HTERT RPE-1 (cell line): ENCODE measurements around the gene SYNJ2.

ENCODE experiments used
- in situ Hi-C: fragments of 300-500 bp; cut with MboI; formaldehyde crosslinking; loops from 4 replicates; pipeline ENCODE4 v1.14.3; 2020; ENCODE audit warnings: low sequenced_read_pairs

SYNJ2 gene

DNA sequence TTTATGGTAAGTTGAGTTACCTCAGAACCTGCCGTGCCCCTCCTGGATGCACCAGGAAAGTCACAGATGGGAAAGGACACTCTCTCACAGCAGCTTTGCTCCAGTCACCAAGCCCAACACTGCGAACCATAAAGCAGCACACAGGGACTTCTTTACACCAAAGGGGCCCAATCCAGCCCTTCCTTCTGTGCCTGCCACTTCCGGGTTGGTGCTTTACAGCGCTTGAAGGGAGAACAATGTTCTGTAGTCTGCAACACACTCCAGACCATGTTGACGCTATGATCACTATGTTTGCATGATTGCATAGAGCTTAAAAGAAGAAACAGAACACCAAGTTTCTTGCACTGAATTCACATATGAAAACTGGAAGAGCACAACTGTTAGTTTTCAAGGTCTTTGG is 129.3 kb downstream of the SYNJ2 start:
- in situ Hi-C loops: no loop called here

- in situ Hi-C loops: no loop called here
These were observed 130.3 kb downstream of the SYNJ2 start for GRCh38 chr6:158111987-158112386.

DNA sequence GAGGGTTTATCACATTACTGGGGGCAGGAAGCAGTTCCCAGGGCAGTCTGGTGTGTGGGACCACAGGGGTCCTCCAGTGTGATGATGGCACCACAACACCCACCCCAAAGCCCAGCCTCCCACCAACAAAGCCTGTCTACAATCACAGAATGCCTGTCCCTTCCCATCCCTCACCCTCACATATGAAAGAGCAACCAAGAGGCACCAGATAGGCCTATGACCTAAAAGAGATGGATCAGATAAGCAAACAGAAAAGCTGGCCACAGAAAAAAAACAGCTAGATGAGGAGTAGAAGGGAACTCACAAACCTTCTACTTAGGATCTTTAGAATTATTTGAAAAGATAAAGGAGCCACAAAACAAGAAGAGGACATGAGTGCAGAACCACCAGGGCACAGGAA is 132.1 kb downstream of the SYNJ2 start:
- in situ Hi-C loops: no loop called here

- in situ Hi-C loops: no loop called here
These were observed 133.4 kb downstream of the SYNJ2 start for GRCh38 chr6:158115102-158115501.

DNA sequence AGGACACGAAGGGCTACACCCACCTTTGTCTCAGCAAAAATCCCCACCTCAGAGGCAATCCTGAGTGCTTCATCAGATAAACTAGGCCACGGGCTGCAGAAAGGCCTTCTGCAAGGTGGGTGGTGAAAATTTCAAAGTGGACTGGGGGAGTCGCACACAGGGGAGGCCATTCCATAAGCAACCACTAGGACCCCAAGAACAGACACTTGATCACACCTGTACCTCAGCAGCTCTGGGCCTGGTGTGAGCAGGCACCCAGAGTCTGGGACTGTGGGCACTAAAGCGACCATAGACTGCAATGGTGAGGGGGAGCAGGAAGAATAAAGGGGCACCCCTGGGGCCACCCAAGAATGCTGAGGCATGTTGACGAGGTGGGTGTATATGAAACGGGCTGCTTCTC is 133.8 kb downstream of the SYNJ2 start:
- in situ Hi-C loops: no loop called here

- in situ Hi-C loops: no loop called here
These were observed 137.2 kb downstream of the SYNJ2 start for GRCh38 chr6:158118886-158119285.

DNA sequence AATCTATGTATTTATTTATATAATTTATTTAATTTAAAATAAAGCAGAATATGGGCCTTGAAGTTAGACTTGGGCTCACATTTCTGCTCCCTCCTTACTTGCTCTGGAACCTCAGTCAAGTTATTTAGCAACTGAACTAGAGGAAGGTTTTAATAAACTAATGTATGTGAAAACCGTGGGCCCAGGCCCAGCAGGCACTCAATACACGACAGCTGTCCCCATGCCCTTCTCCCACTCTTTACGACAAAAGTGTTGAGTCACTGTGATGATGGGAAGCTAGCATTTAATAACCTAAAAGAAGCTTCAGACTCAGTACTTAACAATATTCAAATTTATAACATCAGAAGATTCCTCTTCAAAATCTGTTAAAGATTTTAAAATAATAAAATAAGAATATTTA is 139.7 kb downstream of the SYNJ2 start:
- in situ Hi-C loops: no loop called here

DNA sequence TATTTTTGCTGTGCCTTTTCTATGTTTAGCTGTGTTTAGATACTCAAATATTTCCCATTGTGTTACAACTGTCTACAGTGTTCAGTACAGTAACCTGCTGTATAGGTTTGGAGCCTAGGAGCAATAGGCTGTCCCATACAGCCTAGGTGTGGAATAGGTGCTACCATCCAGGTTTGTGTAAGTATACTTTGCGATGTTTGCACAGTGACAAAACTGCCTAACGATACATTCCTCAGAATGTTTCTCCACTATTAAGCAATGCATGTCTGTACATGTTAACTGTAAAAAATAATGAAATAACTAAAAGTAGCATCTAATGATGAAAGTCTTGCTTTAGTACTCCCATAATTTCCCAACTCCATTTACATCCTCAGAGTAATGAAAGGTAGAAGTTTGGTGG is 140.4 kb downstream of the SYNJ2 start:
- in situ Hi-C loops: no loop called here

DNA sequence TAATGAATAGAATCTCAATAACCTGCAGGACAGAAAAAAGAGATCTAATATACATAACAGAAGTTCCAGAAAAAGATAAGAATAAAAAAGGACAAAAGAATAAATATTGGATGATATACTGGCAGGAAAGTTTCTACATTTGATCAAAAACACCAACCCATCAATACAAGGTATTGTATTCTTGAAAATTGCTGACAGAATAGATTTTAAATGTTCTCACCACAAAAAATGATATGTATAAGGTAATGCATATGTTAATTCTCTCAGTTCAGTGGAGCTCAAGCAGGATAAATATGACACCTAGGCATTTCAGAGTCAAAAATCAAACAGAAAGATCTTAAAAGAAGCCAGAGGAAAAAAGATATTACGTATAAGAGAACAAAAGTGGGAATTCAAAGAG is 142.6 kb downstream of the SYNJ2 start:
- in situ Hi-C loops: no loop called here

DNA sequence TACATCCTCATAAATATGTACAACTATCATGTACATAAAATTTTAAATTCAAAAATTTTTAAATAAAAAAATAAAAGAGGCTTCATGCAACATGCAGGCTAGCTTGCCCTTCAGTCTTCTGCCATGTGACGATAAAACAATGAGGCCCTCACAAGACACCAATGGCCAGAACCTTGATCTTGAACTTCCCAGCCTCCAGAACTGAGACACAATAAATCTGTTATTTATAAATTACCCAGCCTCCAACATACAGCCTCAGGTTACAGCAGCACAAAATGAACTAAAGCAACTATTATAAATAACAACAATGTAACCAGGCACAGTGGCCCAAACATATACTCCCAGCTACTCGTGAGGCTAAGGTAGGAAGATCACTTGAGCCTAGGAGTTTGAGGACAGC is 143.6 kb downstream of the SYNJ2 start:
- in situ Hi-C loops: no loop called here

DNA sequence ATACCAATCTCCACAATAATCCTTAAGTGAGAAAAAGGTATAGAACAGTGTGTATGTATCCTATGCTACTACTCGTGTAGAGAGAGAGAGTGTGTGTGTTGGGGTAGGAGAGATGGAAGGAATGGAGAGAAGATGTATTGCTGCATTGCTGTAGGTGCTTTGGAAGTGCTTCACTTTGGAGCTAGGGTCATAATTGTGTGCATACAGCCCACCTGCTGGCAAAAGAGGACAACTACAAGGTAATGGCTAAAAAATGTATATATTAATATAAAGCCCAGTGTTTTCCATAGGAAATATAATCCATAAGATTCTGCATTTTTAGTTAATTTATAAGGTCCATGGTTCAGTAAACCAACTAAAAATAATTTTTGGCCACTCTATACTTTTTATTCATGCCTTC is 150.3 kb downstream of the SYNJ2 start:
- in situ Hi-C loops: no loop called here

DNA sequence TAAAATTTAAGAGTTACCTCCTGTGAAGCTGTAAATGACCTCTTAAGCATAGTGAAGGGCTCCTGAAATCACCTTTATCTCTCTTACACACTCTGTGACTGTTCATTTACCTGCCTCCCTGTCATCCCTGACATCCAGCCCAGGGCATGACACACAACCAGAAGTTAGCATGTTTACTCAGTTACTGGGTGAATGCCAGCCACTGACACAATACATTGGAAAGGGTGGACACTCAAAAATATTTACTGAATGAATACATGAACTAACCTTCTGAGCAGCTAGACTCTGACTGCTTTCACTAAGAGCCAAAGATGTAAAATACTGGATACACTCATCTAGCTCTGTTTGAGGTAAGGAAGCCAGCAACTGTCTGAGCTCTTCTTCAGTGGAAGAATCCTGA is 161.1 kb downstream of the SYNJ2 start:
- in situ Hi-C loops: no loop called here

DNA sequence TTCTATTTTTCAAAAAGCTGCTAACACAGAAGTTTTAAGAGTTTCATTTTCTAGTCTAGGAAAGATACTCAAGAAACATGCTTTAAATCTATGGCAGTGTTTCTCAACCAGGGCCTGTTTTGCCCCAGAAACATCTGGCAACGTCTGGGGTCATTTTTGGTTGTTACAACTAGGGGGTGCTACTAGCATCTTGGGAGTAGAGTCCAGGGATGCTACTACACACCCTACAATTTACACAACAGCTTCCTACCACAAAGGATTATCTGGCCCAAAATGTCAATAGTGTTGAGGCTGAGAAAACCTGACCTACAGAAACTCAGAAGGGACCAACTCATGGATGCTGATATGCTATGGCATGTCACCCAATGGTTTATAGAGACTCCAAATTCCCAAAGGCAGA is 162.0 kb downstream of the SYNJ2 start:
- in situ Hi-C loops: no loop called here
